ENCODE data around the gene TBC1D16. TPM values are rescaled to one million over a fixed set of nuclear protein-coding genes. Genes with fewer than 3 reads are reported as not detected.
"Not testable (repeated sequence)": the region's sequence is repeated elsewhere in the genome, so short reads cannot be mapped to it uniquely, and the experiment has no call there.

TBC1D16 gene
- total RNA-seq, 1 donor from 2014 or later = 16.3 TPM

GRCh38 chr17:79909121-79909520 lies 126.6 kb downstream of the TBC1D16 start:
- DNase-seq (ENCODE audit: low spot score in 2 of 2) (no peak), FAIRE-seq (no peak)

DNA sequence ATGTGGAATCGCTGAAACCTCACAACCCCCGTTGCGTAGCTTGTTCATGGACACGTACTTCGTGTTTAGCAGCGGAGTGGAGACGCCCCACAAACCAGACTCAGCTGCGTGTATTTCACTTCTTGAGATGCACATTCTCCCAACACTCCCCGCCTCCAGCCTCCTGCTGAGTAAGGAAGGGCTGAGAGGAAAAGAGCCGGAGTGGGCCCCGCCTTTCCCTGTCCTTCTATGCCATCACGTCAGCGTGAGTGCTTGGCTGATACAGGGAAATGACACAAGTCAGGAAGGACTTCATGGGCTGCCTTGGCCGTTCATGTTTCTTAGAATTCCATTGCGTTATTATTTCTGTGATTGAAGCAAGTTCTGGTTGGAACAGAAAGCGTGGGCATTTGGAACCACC lies 127.8 kb downstream of the TBC1D16 start:
- DNase-seq (ENCODE audit: low spot score in 2 of 2) = no peak

GRCh38 chr17:79907217-79907715 lies 128.4 kb downstream of the TBC1D16 start:
- FAIRE-seq (no peak), DNase-seq (ENCODE audit: low spot score in 2 of 2) (no peak)

More for the DNA sequence above, 127.8 kb downstream of the TBC1D16 start:
- no peak for FAIRE-seq

DNA sequence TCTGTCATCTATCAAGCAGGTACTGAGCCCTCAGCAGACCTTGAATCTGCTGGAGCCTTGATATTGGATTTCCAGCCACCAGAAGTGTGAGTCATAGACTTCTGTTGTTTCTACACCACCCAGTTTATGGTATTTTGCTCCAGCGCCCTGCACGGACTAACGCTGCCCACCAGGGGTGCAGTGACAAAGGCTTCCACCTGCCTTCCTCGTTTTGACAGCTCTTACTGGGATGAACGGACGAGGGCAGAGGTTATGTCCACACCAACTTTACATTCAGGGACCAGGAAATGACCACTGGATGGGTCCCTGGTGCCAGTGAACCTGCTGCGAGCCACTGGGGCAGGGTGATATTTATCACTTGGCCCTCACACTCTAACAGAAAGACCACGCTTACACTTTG lies 129.8 kb downstream of the TBC1D16 start:
- DNase-seq (ENCODE audit: low spot score in 2 of 2) (no peak), FAIRE-seq (no peak)

- FAIRE-seq (no peak), DNase-seq (ENCODE audit: low spot score in 2 of 2) (no peak)
Measured at GRCh38 chr17:79904865-79905264, 130.8 kb downstream of the TBC1D16 start.

DNA sequence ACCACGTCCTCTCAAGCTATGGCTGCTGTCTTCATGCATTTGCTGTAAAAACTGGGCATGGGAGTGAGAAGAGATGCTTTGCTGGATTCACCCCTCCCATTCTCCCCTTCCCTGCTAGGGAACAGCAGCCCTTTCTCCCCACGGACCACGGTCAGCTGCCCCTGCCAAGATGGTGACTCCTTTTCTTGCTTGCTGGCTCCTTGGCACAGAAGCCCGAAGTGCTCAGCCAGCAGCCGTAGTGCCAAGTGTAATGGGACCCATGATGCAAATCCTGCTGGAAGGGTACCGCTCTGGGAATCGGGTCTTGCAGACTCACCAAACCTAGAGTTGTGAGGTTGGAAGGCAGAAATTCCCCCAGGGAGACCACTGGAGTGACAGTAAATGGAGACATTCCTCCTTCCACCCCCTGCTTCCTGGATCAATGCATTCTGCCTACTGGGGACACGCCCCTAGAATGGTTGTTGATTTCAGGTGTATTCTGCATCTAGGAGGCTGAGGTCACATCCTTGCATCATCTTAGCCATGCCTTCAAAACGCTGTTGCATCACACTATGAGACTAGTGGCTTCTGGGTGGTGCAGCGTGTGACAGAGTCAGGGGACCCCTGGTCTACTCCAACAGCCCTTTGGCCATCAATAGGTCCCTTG lies 133.4 kb downstream of the TBC1D16 start:
- DNase-seq (ENCODE audit: low spot score in 2 of 2) = no peak

GRCh38 chr17:79901131-79901530 lies 134.5 kb downstream of the TBC1D16 start:
- FAIRE-seq (no peak), DNase-seq (ENCODE audit: low spot score in 2 of 2) (no peak)

More for the DNA sequence above, 133.4 kb downstream of the TBC1D16 start:
- FAIRE-seq = no peak

DNA sequence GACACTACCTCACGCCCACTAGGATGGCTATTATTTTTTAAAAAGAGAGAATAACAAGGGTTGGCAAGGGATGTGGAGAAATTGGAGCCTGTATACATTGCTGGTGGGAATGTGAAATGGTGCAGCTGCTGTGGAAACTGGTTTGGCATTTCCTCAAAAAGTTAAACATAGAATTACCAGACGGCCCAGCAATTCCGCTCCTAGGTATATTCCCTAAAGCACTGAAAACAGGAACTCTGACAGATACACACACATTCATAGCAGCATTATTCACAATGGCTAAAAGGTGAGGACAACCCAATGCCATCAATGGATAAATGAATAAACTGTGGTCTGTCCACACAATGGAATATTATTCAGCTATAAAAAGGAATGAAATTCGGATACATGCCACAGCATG lies 136.1 kb downstream of the TBC1D16 start:
- DNase-seq (ENCODE audit: low spot score in 2 of 2) (no peak), FAIRE-seq (no peak)

GRCh38 chr17:79897243-79898063 lies 138.2 kb downstream of the TBC1D16 start:
- FAIRE-seq = no peak
- DNase-seq (ENCODE audit: low spot score in 2 of 2) = no peak

DNA sequence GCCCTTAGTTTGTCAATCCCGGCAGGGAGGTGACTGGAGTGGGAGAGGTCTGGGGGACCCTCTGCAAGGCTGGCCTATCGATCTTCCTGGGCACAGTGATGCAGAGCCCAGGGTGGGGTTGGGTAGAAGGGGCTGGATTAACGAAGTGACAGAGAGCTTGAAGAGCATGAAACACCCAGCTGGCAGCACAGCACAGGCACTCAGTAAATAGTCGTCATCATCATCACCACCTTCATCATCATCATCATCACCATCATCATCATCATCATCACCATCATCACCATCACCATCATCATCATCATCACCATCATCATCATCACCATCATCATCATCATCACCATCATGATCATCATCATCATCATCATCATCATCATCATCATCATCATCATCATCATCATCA lies 142.2 kb downstream of the TBC1D16 start:
- FAIRE-seq; DNase-seq (ENCODE audit: low spot score in 2 of 2): not testable (repeated sequence)

DNA sequence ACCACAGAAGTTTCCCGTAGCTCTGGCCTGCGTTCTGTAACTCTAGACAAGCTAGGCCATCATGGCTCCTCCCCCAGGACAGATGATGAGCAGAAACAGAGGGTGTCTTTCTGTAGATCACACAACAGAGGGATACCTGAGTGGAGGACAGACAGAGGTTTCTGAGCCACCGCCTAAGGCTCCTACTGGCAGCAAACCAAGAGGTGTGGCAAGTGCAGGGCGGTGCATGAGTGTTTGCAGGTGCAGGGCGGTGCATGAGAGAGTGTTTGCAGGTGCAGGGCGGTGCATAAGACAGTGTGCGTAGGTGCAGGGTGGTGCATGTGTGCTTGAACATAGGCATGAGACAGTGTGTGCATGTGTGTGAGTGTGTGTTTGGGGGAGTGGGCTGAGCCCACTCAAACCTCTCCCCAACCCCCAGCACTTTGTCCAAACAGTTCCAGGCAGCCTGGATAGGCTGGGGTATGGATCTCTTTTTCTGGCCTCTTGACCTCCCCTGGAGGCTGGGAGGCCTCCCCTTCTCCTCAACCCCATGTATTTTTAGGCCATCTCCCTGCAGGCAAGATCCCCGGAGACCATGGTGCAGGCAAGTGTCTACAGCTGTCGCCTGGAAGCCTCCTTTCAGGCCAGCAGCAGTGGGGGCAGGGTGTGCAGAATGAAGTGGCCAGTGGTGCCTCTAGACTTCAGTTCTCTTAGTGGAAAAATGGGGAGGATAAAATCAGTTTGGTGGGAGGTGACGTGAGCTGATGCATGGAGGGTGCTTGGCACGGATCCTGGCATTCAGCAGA lies 143.0 kb downstream of the TBC1D16 start:
- no peak for DNase-seq (ENCODE audit: low spot score in 2 of 2)
- FAIRE-seq = no peak

DNA sequence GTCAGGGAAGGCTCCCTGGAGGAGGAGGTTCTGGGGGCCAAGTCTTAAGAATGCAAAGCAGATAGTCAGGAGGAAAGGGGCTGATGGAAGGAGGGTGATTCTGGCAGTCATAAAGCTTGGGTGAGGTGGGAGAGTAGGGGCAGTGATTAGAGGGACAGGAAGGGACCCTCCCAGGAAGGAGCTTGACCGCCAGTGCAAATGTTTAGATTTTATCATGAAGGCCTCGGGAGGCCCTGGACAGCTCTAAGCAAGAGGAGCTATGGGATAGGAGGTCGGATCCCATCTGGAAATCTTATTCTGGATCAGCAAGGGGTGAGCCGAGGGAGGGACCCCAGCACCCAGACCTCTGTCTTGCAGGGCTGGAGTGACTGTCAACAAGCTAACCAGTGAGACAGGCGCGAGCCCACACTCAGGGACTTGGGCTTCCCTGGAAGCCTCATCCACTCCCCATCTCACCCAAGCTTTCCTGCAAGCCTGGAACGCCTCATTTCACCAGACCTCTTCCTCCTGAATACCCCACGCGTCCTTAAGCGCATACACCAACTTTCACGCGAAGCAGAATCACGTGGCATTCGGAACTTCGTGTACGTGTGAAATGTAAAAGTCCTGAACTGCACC lies 144.4 kb downstream of the TBC1D16 start:
- DNase-seq (ENCODE audit: low spot score in 2 of 2) (no peak), FAIRE-seq (no peak)

DNA sequence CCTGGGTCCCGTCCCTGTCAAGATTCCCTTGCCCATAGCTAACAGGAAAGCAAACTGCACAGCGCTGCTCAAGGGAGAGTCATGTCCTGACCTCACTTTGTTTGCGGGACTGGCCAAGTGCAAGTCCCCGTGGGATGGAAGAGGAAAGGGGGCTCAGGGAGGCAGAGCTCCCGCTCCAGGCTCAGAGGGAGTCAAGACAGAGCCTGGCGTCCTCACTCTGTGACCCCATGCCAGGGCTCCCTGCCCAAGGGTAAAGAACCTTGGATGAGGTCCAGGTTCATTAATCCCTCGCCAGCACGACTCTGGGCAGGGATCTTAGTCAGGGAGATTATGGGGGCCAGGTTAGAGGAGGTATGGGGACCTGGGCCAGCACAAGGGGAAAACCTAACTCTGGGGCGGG lies 145.0 kb downstream of the TBC1D16 start:
- DNase-seq (ENCODE audit: low spot score in 2 of 2) (no peak), FAIRE-seq (no peak)

DNA sequence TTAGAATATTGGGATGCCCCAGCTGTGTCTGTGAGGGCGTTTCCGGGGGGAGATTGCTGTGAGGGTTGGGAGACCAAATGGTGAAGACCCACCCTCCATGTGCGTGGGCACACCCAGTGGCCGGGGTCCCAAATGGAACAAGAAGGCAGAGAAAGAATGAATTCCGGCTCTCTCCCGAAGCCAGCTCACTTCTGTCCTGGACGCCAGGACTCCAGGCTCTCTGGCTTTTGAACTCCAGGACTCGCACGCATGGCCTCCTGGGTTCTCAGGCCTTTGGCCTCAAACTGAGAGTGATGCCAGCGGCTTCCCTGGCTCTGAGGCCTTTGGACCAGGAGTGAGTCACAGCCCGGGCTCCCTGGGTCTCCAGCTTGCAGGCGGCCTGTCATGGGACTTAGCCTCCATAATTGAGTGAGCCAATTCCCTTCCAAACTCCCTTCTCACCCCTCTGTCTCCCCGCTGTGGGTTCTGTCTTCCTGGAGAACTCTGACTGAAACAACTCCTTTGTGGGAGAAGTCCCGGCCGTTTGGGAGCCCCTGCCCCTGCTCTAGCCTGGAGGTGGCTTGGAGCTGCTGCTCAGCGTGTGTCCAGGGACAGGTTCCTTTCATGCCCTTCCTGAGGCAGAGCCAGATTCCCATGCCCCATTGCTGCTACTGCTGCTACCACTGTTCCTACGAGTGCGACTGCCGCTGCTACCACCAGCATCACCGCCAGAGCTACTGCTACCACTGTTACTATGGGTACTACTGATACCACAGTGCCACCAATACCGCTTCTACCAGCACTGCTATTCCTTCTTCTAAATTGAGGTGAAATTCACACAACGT lies 146.6 kb downstream of the TBC1D16 start:
- DNase-seq (ENCODE audit: low spot score in 2 of 2) = no peak

GRCh38 chr17:79888009-79888540 lies 147.6 kb downstream of the TBC1D16 start:
- FAIRE-seq (no peak), DNase-seq (ENCODE audit: low spot score in 2 of 2) (no peak)

More for the DNA sequence above, 146.6 kb downstream of the TBC1D16 start:
- FAIRE-seq = no peak

DNA sequence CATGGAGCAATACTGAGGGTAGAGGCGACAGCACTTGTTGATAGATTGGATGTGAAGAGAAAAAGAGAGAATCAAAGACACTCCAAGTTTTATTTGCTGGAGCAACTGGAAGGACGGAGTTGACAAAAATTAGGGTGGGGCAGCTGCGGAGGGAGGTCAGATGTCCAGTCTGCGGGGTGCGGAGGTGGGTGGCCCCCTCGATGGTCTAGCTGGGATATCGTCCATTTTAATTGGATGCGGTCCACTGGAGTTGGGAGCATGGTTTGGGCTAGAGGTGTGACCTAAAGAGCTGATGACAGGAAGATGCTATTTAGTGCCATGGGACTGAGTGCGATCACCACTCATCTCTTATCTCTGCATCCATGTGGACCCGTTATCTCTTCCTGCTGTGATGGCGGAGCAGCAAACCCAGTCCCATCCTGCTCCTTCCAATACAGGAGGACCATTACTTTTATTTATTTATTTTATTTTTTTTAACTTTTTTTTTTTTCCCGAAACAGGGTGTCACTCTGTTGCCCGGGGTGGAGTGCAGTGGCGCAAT lies 148.2 kb downstream of the TBC1D16 start:
- FAIRE-seq (no peak), DNase-seq (ENCODE audit: low spot score in 2 of 2) (no peak)

DNA sequence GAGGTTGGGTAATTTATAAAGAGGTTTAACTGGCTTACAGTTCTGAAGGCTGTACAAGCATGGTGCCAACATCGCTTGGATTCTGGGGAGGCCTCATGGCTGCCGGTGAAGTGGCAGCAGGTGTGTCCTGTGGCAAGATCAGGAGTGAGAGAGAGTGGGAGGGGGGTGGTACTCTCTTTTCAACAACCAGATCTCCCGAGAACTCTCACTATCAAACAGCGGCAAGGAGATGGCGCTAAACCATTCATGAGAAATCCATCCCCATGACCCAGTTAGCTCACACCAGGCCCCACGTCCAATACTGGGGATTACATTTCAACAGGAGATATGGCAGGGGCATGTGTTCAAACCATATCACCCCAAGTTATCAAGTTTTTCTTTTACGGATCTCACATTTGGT lies 152.5 kb downstream of the TBC1D16 start:
- FAIRE-seq = no peak
- no peak for DNase-seq (ENCODE audit: low spot score in 2 of 2)

Measured in frontal cortex (tissue), 4 donors.